Lower leg skin (tissue), 4 donors: ENCODE data around the gene DAB2IP. TPM values are rescaled to one million over a fixed set of nuclear protein-coding genes. Genes with fewer than 3 reads are reported as not detected.

Source experiments
- DNase-seq, 2 donors: peaks; one replicate each; pipeline ENCODE4 v3.0.0-alpha.2; 2019; ENCODE audit warnings: low spot score in 2 of 2
- H3K4me3 ChIP-seq: fragments of 200-600 bp; sonication (generic); 2 replicates; pipeline ENCODE4 v1.5.1; 2017; ENCODE audit warnings: mild to moderate bottlenecking, low read depth; ENCODE audit not compliant: poor library complexity, severe bottlenecking
- POLR2A ChIP-seq, 2 donors: fragments of 450-650 bp; IDR thresholded peaks; one replicate each; pipeline ENCODE4 v1.6.1; 2016 to 2017; ENCODE audit warnings: antibody characterized with exemption in 2 of 2, mild to moderate bottlenecking in 1 of 2, moderate library complexity in 1 of 2
- WGBS, 2 donors: methylation state at CpG; one replicate each; pipeline ENCODE4 v1.1.5; 2018; 5-methylcytosine and 5-hydroxymethylcytosine counted together
- intact Hi-C: fragments of 100-400 bp; cut with DNase I; formaldehyde crosslinking; loops from one replicate; pipeline ENCODE4 v1.15.0; 2023; ENCODE audit warnings: low total_unique reads
- total RNA-seq, 4 donors: library from RNA; depleted of rRNA; stranded (reverse); fragments of >200 nt; gene quantifications; one replicate each; pipeline ENCODE4 v1.1.0, GENCODE V29; 2016
- TF ChIP-seq, protein P1 (sequence below), 3 donors: fragments of 450-650 bp; IDR thresholded peaks; one replicate each; pipeline ENCODE4 v1.5.1; 2016; ENCODE audit warnings: antibody characterized with exemption in 3 of 3, mild to moderate bottlenecking in 3 of 3, moderate library complexity in 2 of 3

Gene DAB2IP
- total RNA-seq, 4 donors from 2014 or later: 42.5 to 68.0 (median 57.0) TPM

DNA sequence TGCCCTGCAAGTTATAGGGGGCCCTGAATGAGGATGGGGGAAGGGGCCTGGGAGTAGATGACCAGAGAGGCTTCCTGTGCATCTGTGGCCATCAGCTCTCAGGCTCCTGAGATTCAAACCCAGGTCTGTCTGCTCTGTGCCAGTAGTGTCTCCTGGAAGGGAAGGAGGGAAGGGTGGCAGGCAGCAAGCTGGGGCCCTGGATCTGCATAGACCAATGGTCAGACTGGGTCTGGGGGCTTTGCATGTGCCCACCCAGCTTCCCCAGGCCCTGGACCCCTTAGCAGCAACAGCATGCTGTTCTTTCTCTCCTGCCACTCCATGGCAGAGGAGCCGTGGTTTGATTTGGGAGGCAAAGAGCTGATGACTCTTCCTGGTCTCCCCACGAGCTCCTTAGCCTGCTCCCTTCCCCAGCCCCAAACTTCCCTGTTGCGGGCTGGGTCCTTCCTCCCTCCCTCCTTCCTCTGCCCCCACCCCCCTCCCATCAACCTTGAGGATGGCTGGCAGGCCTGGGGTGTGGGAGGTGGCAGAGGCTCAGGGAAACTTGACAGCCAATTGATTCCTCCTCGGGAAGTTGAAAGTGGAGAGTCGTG is 31.6 kb downstream of the DAB2IP start:
- intact Hi-C loops: loop anchor here (5.0 kb wide), 1 partner anchor 131 kb away; no protein-coding TSS in a partner anchor
- TF ChIP-seq, protein P1, sequence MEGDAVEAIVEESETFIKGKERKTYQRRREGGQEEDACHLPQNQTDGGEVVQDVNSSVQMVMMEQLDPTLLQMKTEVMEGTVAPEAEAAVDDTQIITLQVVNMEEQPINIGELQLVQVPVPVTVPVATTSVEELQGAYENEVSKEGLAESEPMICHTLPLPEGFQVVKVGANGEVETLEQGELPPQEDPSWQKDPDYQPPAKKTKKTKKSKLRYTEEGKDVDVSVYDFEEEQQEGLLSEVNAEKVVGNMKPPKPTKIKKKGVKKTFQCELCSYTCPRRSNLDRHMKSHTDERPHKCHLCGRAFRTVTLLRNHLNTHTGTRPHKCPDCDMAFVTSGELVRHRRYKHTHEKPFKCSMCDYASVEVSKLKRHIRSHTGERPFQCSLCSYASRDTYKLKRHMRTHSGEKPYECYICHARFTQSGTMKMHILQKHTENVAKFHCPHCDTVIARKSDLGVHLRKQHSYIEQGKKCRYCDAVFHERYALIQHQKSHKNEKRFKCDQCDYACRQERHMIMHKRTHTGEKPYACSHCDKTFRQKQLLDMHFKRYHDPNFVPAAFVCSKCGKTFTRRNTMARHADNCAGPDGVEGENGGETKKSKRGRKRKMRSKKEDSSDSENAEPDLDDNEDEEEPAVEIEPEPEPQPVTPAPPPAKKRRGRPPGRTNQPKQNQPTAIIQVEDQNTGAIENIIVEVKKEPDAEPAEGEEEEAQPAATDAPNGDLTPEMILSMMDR (IDR thresholded peaks at IDR 0.05): no peak
- TF ChIP-seq POLR2A (IDR thresholded peaks at IDR 0.05): no peak
- 75 to 81% methylated on average over 5 of the region's 5 CpGs for WGBS, 2 donors
- no peak overlapping the region for H3K4me3 ChIP-seq
- no peak for DNase-seq

GRCh38 chr9:121683652-121684051 is 32.2 kb downstream of the DAB2IP start:
- no peak overlapping the region for H3K4me3 ChIP-seq
- intact Hi-C loops: loop anchor here (5.0 kb wide), 1 partner anchor 131 kb away; no protein-coding TSS in a partner anchor
- TF ChIP-seq, protein P1 (IDR thresholded peaks at IDR 0.05): no peak
- TF ChIP-seq POLR2A (IDR thresholded peaks at IDR 0.05): no peak
- no peak for DNase-seq
- WGBS, 2 donors: 88 to 96% methylated on average over 1 of the region's 1 CpG

GRCh38 chr9:121684381-121685145 is 33.1 kb downstream of the DAB2IP start:
- 74 to 83% methylated on average over 17 to 19 of the region's 19 CpGs for WGBS, 2 donors
- H3K4me3 ChIP-seq: no peak overlapping the region
- TF ChIP-seq, protein P1 (IDR thresholded peaks at IDR 0.05): no peak
- TF ChIP-seq POLR2A (IDR thresholded peaks at IDR 0.05): no peak
- intact Hi-C loops: loop anchor here (5.0 kb wide), 2 partner anchors 132 to 313 kb away; no protein-coding TSS in a partner anchor
- DNase-seq: no peak

DNA sequence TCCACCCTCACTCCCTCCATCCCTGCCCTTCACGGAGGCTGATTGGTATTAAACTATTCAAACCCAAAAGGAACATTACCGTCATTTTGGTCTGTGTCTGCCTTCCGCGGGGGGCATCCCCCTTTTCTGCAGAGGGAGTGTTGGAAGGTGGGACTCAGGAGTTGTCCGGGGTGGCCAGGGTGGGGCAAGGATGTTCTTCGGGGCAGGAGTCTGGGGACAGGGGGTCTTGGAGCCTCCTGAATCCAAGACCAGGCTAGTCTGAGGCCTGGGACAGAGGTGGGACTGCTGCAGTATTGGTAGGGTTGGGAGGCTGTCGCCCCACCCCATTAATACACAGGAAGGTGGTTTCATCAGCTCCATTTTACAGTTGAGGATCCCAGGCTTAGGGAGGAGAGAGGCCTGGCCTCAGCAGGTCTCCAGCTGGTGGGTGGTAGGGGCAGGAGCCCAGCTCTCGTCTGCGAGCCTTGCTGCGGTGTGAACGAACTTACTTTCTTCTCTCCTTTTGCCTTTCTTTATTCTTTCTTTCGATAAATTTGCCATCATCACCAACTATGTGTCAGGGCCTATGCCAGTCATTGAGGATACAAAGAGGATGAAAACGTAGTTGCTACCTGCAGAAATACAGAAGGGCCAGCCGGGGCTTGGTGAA is 33.8 kb downstream of the DAB2IP start:
- no peak for TF ChIP-seq POLR2A (IDR thresholded peaks at IDR 0.05)
- TF ChIP-seq, protein P1 (IDR thresholded peaks at IDR 0.05): no peak
- no peak for DNase-seq
- WGBS, 2 donors: 88 to 90% methylated on average over 14 of the region's 14 CpGs
- no peak overlapping the region for H3K4me3 ChIP-seq
- intact Hi-C loops: loop anchor here (5.0 kb wide), 1 partner anchor 312 kb away; no protein-coding TSS in a partner anchor

GRCh38 chr9:121685795-121686377 is 34.5 kb downstream of the DAB2IP start:
- no peak overlapping the region for H3K4me3 ChIP-seq
- no peak for DNase-seq
- WGBS, 2 donors: 90 to 99% methylated on average over 3 of the region's 3 CpGs
- TF ChIP-seq, protein P1 (IDR thresholded peaks at IDR 0.05): no peak
- TF ChIP-seq POLR2A (IDR thresholded peaks at IDR 0.05): no peak
- intact Hi-C loops: loop anchor here (5.0 kb wide), 1 partner anchor 311 kb away; no protein-coding TSS in a partner anchor
